Natural killer cell (primary cell): ENCODE results near the gene RAB26. TPM values are rescaled to one million over a fixed set of nuclear protein-coding genes. Genes with fewer than 3 reads are reported as not detected.

Experiments used
- ATAC-seq, 3 donors: fragments of 150-1000 bp in 2 of 3; fragments of 200-7000 bp in 1 of 3; cut with Tn5 transposase; 1 replicate in 1 of 3; 2 replicates in 2 of 3; pipeline ENCODE4 v1.10.0; 2021; ENCODE audit warnings: mild to moderate bottlenecking in 2 of 3, moderate library complexity in 2 of 3
- DNase-seq, 2 donors: peaks; one replicate each; pipeline versions ENCODE4 v3.0.0 to v3.0.0-alpha.2; 2013 to 2021; ENCODE audit warnings: mixed read lengths in 1 of 2
- H3K27ac ChIP-seq: one replicate; pipeline ENCODE4 v1.5.1; 2013; ENCODE audit warnings: mild to moderate bottlenecking, low read length
- H3K27me3 ChIP-seq: one replicate; pipeline ENCODE4 v1.6.1; 2013; ENCODE audit warnings: low read length; ENCODE audit not compliant: control insufficient read depth, insufficient read depth
- H3K36me3 ChIP-seq: one replicate; pipeline ENCODE4 v1.6.1; 2013; ENCODE audit warnings: low read length; ENCODE audit not compliant: control insufficient read depth, insufficient read depth
- H3K4me1 ChIP-seq: one replicate; pipeline ENCODE4 v1.6.1; 2013; ENCODE audit warnings: low read length; ENCODE audit not compliant: control insufficient read depth, insufficient read depth
- H3K4me3 ChIP-seq: one replicate; pipeline ENCODE4 v1.5.1; 2013; ENCODE audit warnings: low read length
- H3K9me3 ChIP-seq: one replicate; pipeline ENCODE4 v1.6.1; 2013; ENCODE audit warnings: low read length; ENCODE audit not compliant: control insufficient read depth, insufficient read depth
- H3K27ac Mint-ChIP-seq, 2 donors: one replicate each; pipeline ENCODE4 v1.8.0; 2022; ENCODE audit warnings: mild to moderate bottlenecking in 2 of 2, mixed read lengths in 2 of 2, moderate library complexity in 1 of 2
- H3K27me3 Mint-ChIP-seq, 2 donors: one replicate each; pipeline ENCODE4 v1.8.0; 2022; ENCODE audit warnings: low read depth in 2 of 2, mixed read lengths in 2 of 2
- H3K36me3 Mint-ChIP-seq: one replicate; pipeline ENCODE4 v1.8.0; 2022; ENCODE audit warnings: mixed read lengths
- H3K4me1 Mint-ChIP-seq, 2 donors: one replicate each; pipeline ENCODE4 v1.8.0; 2022; ENCODE audit warnings: mixed read lengths in 2 of 2
- H3K4me3 Mint-ChIP-seq: one replicate; pipeline ENCODE4 v1.8.0; 2022; ENCODE audit warnings: mild to moderate bottlenecking, moderate library complexity, mixed read lengths
- H3K9me3 Mint-ChIP-seq, 2 donors: one replicate each; pipeline ENCODE4 v1.8.0; 2022; ENCODE audit warnings: mixed read lengths in 2 of 2
- CTCF ChIP-seq: fragments of 200-600 bp; IDR thresholded peaks from one replicate; pipeline ENCODE4 v1.8.0; 2022; ENCODE audit warnings: antibody characterized with exemption
- WGBS: methylation state at CpG from one replicate; pipeline ENCODE4 v1.1.7; 2013; ENCODE audit warnings: missing lambda C conversion rate; ENCODE audit not compliant: insufficient coverage; 5-methylcytosine and 5-hydroxymethylcytosine counted together
- intact Hi-C: fragments of 100-400 bp; cut with micrococcal nuclease; formaldehyde crosslinking; loops from one replicate; pipeline ENCODE4 v1.14.2; 2022
- total RNA-seq, 4 donors: library from RNA; stranded (reverse); fragments of 120-200 nt in 1 of 4; gene quantifications; one replicate each; pipeline versions ENCODE4 v1.2.3 to v1.2.4, GENCODE V29; 2013 to 2022

RAB26 gene
- total RNA-seq, 3 donors from 2014 or later (not counting 1 experiment from before 2014, with no cell fraction given), result 0.27 to 0.28 TPM; not detected in 1

- Mint-ChIP-seq H3K27ac (no peak overlapping the region), H3K36me3 (no peaks in the 10 kb centered on the region), H3K4me3 (no peak overlapping the region), H3K27me3 (no peaks in the 10 kb centered on the region), H3K9me3 (no peaks in the 10 kb centered on the region), H3K4me1 (peaks cover 0 to 6% of the 10 kb centered on the region in 2 donors)
- ATAC-seq, result no peak
- Histone ChIP-seq H3K27me3 (no peaks in the 10 kb centered on the region), H3K36me3 (no peaks in the 10 kb centered on the region), H3K27ac (no peak overlapping the region), H3K4me1 (no peaks in the 10 kb centered on the region), H3K9me3 (no peaks in the 10 kb centered on the region), H3K4me3 (no peak overlapping the region)
- WGBS, result 93% methylated on average over 20 of the region's 20 CpGs
- DNase-seq, result no peak
- intact Hi-C loops, result no loop called here
- no peak for TF ChIP-seq CTCF
Measured at GRCh38 chr16:2186505-2186904, 38.1 kb downstream of the RAB26 start.

- WGBS, result 88% methylated on average over 17 of the region's 17 CpGs
- Histone ChIP-seq H3K4me1 (no peaks in the 10 kb centered on the region), H3K36me3 (no peaks in the 10 kb centered on the region), H3K4me3 (no peak overlapping the region), H3K27me3 (no peaks in the 10 kb centered on the region), H3K9me3 (no peaks in the 10 kb centered on the region), H3K27ac (no peak overlapping the region)
- no peak for TF ChIP-seq CTCF
- no peak overlapping the region for H3K27ac Mint-ChIP-seq
- H3K27me3 Mint-ChIP-seq, result no peaks in the 10 kb centered on the region
- no peaks in the 10 kb centered on the region for H3K9me3 Mint-ChIP-seq
- peaks cover 0 to 3% of the 10 kb centered on the region in 2 donors for H3K4me1 Mint-ChIP-seq
- ATAC-seq, result no peak
- no peaks in the 10 kb centered on the region for H3K36me3 Mint-ChIP-seq
- no peak overlapping the region for H3K4me3 Mint-ChIP-seq
- no peak for DNase-seq
- intact Hi-C loops, result no loop called here
Measured at GRCh38 chr16:2187212-2187611, 38.8 kb downstream of the RAB26 start.

GRCh38 chr16:2188395-2188794 lies 40.0 kb downstream of the RAB26 start:
- H3K27ac Mint-ChIP-seq, result no peak overlapping the region
- H3K27me3 Mint-ChIP-seq, result no peaks in the 10 kb centered on the region
- Histone ChIP-seq H3K27me3 (no peaks in the 10 kb centered on the region), H3K36me3 (no peaks in the 10 kb centered on the region), H3K9me3 (no peaks in the 10 kb centered on the region), H3K4me3 (no peak overlapping the region), H3K4me1 (no peaks in the 10 kb centered on the region), H3K27ac (no peak overlapping the region)
- intact Hi-C loops, result no loop called here
- no peak for ATAC-seq
- no peaks in the 10 kb centered on the region for H3K4me1 Mint-ChIP-seq
- DNase-seq, result no peak
- no peaks in the 10 kb centered on the region for H3K9me3 Mint-ChIP-seq
- no peak overlapping the region for H3K4me3 Mint-ChIP-seq
- H3K36me3 Mint-ChIP-seq, result no peaks in the 10 kb centered on the region
- 93% methylated on average over 8 of the region's 8 CpGs for WGBS
- no peak for TF ChIP-seq CTCF

- no peaks in the 10 kb centered on the region for H3K9me3 Mint-ChIP-seq
- no peak for TF ChIP-seq CTCF
- Histone ChIP-seq H3K27ac (no peak overlapping the region), H3K36me3 (no peaks in the 10 kb centered on the region), H3K27me3 (peaks cover 5% of the 10 kb centered on the region), H3K4me3 (no peak overlapping the region), H3K9me3 (no peaks in the 10 kb centered on the region), H3K4me1 (no peaks in the 10 kb centered on the region)
- H3K27me3 Mint-ChIP-seq, result no peaks in the 10 kb centered on the region
- intact Hi-C loops, result no loop called here
- DNase-seq, result no peak
- ATAC-seq, result no peak
- WGBS, result 94% methylated on average over 25 of the region's 25 CpGs
- no peaks in the 10 kb centered on the region for H3K4me1 Mint-ChIP-seq
- no peak overlapping the region for H3K4me3 Mint-ChIP-seq
- H3K27ac Mint-ChIP-seq, result no peak overlapping the region
- H3K36me3 Mint-ChIP-seq, result no peaks in the 10 kb centered on the region
Measured at GRCh38 chr16:2189252-2189893, 40.9 kb downstream of the RAB26 start.
